Measurements from ENCODE around the gene CCS.

- TF ChIP-seq POLR2A (IDR thresholded peaks at IDR 0.05; ENCODE audit: low read depth, low read length) (no peak), SPI1 (IDR thresholded peaks at IDR 0.05; ENCODE audit: low read depth, low read length) (no peak), POLR2AphosphoS5 (IDR thresholded peaks at IDR 0.05; ENCODE audit: low read depth, low read length) (no peak), TAF1 (IDR thresholded peaks at IDR 0.05; ENCODE audit: low read depth, low read length) (no peak), POU2F2 (IDR thresholded peaks at IDR 0.05; ENCODE audit: low read depth, low read length) (no peak), PAX5 (IDR thresholded peaks at IDR 0.05; ENCODE audit: insufficient read depth, low read length, severe bottlenecking) (no peak)
These were observed 29.9 kb upstream of the CCS start for GRCh38 chr11:66562907-66563583.

All from GM12891 (cell line).